ENCODE measurements around the gene PTPRD. TPM values are rescaled to one million over a fixed set of nuclear protein-coding genes. Genes with fewer than 3 reads are reported as not detected.

Gene PTPRD
- total and polyA plus RNA-seq, 9 of the 15 experiments (the other 6 are each of a cell fraction or from before 2014, with no cell fraction given) = 0.11 TPM; not detected in 8

GRCh38 chr9:8605096-8605495 is 2007.7 kb downstream of the PTPRD start:
- no TSS peak for BruUV-seq (replicated peaks)
- ChIA-PET POLR2A (no interaction called here), CTCF (ENCODE audit: low intra/inter-chr PET ratio) (no interaction called here)
- Histone ChIP-seq H3K4me3 (no peak overlapping the region), H3K9ac (ENCODE audit: insufficient read depth in 1 of 2, low read depth in 2 of 2, low read length in 2 of 2) (no peak overlapping the region), H4K20me1 (replicated peaks; ENCODE audit: control insufficient read depth, insufficient read depth, low read length) (no peaks in the 10 kb centered on the region), H2AFZ (ENCODE audit: low read depth, low read length) (no peak overlapping the region), H3K79me2 (ENCODE audit: control insufficient read depth, insufficient read depth, low read length) (no peaks in the 10 kb centered on the region), H3K9me3 (replicated peaks; ENCODE audit: control insufficient read depth, insufficient read depth, low read depth, low read length) (no peaks in the 10 kb centered on the region), H3K27me3 (ENCODE audit: control insufficient read depth in 2 of 2, insufficient read depth in 2 of 2, low read length in 2 of 2) (no peaks in the 10 kb centered on the region), H3K9me1 (ENCODE audit: control insufficient read depth, insufficient read depth, low read length) (no peaks in the 10 kb centered on the region), H3K4me2 (ENCODE audit: insufficient read depth, low read length) (no peak overlapping the region), H3K27ac (ENCODE audit: extremely low read depth, low read depth, low read length) (no peak overlapping the region), H3K4me1 (replicated peaks in 1 of 2; ENCODE audit: control insufficient read depth in 2 of 2, insufficient read depth in 2 of 2, low read length in 2 of 2) (no peaks in the 10 kb centered on the region), H3K36me3 (ENCODE audit: control insufficient read depth, insufficient read depth, low read length) (no peaks in the 10 kb centered on the region)
- in situ Hi-C loops (cut with MboI) = no loop called here
- TF ChIP-seq STAG1 (CRISPR knock-in tag; IDR thresholded peaks at IDR 0.05; ENCODE audit: borderline replicate concordance) = no peak
- no peak for TF ChIP-seq ZNF347 (CRISPR knock-in tag; IDR thresholded peaks at IDR 0.05; ENCODE audit: low read depth)
- no peak for TF ChIP-seq RUNX1 (IDR thresholded peaks at IDR 0.05; ENCODE audit: low read depth)
- TF ChIP-seq RAD51 (IDR thresholded peaks at IDR 0.05; ENCODE audit: borderline replicate concordance, low read depth) = no peak
- no peak for TF ChIP-seq XRCC5 (IDR thresholded peaks at IDR 0.05; ENCODE audit: low read depth, low read length)
- no peak for TF ChIP-seq KDM5B (IDR thresholded peaks at IDR 0.05; ENCODE audit: insufficient replicate concordance, low read depth, low read length)
- no peak for TF ChIP-seq ZNF644 (tag; IDR thresholded peaks at IDR 0.05; ENCODE audit: low read depth)
- no peak for TF ChIP-seq NFXL1 (CRISPR knock-in tag; IDR thresholded peaks at IDR 0.05)
- no peak for TF ChIP-seq TAF1 (IDR thresholded peaks at IDR 0.05; ENCODE audit: control insufficient read depth, extremely low read depth, insufficient read depth, low read length, severe bottlenecking)
- no peak for TF ChIP-seq ZNF143 (CRISPR knock-in tag; IDR thresholded peaks at IDR 0.05)
- TF ChIP-seq CCNT2 (IDR thresholded peaks at IDR 0.05; ENCODE audit: borderline replicate concordance, extremely low read depth, insufficient read length, low read depth, low read length) = no peak
- TF ChIP-seq FOXK1 (CRISPR knock-in tag; IDR thresholded peaks at IDR 0.05; ENCODE audit: borderline replicate concordance) = no peak
- no peak for TF ChIP-seq ZNF253 (CRISPR knock-in tag; conservative IDR thresholded peaks at IDR 0.05)
- TF ChIP-seq ZNF280A (IDR thresholded peaks at IDR 0.05; ENCODE audit: low read depth, partially characterized antibody) = no peak
- DNase-seq (ENCODE audit: extremely low read depth in 1 of 4, low spot score in 3 of 4) (no peak), FAIRE-seq (no peak), ATAC-seq (no peak)
- WGBS (ENCODE audit: insufficient coverage, low coverage, missing lambda C conversion rate) = 0% methylated on average over 1 of the region's 2 CpGs
- intact Hi-C loops (cut with micrococcal nuclease) = no loop called here
